ENCODE data around the gene PRKCB. TPM values are rescaled to one million over a fixed set of nuclear protein-coding genes. Genes with fewer than 3 reads are reported as not detected.

Gene PRKCB
- total RNA-seq, 1 donor from 2014 or later, result 24.1 TPM

GRCh38 chr16:23852794-23853562 lies 17.2 kb downstream of the PRKCB start:
- peak overlapping the region; percentile 5 for H3K27ac ChIP-seq

DNA sequence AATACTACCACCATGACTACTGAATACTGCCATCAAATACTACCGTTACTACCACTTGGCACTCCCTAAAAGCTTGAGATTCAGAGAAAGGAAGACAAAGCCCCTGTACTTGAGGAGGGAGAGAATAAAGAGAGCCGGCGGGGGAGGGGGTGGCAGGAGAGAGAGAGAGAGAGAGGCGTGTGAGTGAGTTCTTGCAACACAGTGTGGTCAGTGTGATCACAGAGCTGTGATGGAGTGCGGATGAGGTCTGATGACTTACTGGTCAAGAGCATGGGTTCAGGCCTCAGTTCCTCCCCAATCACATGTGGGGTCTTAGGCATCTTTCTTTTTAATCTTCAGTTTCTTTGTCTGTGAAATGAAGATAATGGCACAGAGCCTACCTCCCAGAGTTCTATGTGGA lies 19.2 kb downstream of the PRKCB start:
- no peaks in the 10 kb centered on the region for H3K27me3 ChIP-seq (ENCODE audit: low read depth)
- no peaks in the 10 kb centered on the region for H3K36me3 ChIP-seq
- H3K4me1 ChIP-seq, result peaks cover 51% of the 10 kb centered on the region
- TF ChIP-seq, protein P1, sequence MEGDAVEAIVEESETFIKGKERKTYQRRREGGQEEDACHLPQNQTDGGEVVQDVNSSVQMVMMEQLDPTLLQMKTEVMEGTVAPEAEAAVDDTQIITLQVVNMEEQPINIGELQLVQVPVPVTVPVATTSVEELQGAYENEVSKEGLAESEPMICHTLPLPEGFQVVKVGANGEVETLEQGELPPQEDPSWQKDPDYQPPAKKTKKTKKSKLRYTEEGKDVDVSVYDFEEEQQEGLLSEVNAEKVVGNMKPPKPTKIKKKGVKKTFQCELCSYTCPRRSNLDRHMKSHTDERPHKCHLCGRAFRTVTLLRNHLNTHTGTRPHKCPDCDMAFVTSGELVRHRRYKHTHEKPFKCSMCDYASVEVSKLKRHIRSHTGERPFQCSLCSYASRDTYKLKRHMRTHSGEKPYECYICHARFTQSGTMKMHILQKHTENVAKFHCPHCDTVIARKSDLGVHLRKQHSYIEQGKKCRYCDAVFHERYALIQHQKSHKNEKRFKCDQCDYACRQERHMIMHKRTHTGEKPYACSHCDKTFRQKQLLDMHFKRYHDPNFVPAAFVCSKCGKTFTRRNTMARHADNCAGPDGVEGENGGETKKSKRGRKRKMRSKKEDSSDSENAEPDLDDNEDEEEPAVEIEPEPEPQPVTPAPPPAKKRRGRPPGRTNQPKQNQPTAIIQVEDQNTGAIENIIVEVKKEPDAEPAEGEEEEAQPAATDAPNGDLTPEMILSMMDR (IDR thresholded peaks at IDR 0.05), result no peak
- H3K4me3 ChIP-seq, result no peak overlapping the region
- ATAC-seq (peak in 1 of 2 donors; percentile 38), DNase-seq (no peak)
- H3K9me3 ChIP-seq, result no peaks in the 10 kb centered on the region
- intact Hi-C loops (cut with DNase I), result no loop called here
- H3K27ac ChIP-seq, result no peak overlapping the region

More at GRCh38 chr16:23852794-23853562, 17.2 kb downstream of the PRKCB start:
- DNase-seq (no peak), ATAC-seq (no peak)
- Histone ChIP-seq H3K36me3 (no peaks in the 10 kb centered on the region), H3K4me1 (peaks cover 40% of the 10 kb centered on the region), H3K4me3 (no peak overlapping the region), H3K9me3 (no peaks in the 10 kb centered on the region), H3K27me3 (ENCODE audit: low read depth) (no peaks in the 10 kb centered on the region)
- TF ChIP-seq, protein P1 (IDR thresholded peaks at IDR 0.05), result no peak
- intact Hi-C loops (cut with DNase I), result no loop called here

- TF ChIP-seq, protein P1 (IDR thresholded peaks at IDR 0.05), result no peak
- Histone ChIP-seq H3K36me3 (no peaks in the 10 kb centered on the region), H3K27ac (no peak overlapping the region), H3K4me3 (no peak overlapping the region), H3K9me3 (no peaks in the 10 kb centered on the region), H3K27me3 (ENCODE audit: low read depth) (no peaks in the 10 kb centered on the region), H3K4me1 (peaks cover 51% of the 10 kb centered on the region)
- intact Hi-C loops (cut with DNase I), result no loop called here
- ATAC-seq, result no peak
- DNase-seq, result no peak
Observed at GRCh38 chr16:23856251-23856709, 20.5 kb downstream of the PRKCB start.

- H3K4me1 ChIP-seq, result peaks cover 51% of the 10 kb centered on the region
- H3K27ac ChIP-seq, result no peak overlapping the region
- TF ChIP-seq, protein P1 (IDR thresholded peaks at IDR 0.05), result no peak
- no peaks in the 10 kb centered on the region for H3K36me3 ChIP-seq
- no peak overlapping the region for H3K4me3 ChIP-seq
- no peaks in the 10 kb centered on the region for H3K9me3 ChIP-seq
- no peaks in the 10 kb centered on the region for H3K27me3 ChIP-seq (ENCODE audit: low read depth)
- DNase-seq (no peak), ATAC-seq (peak; percentile 58 to 64)
- intact Hi-C loops (cut with DNase I), result no loop called here
Observed at GRCh38 chr16:23857256-23857880, 21.6 kb downstream of the PRKCB start.

DNA sequence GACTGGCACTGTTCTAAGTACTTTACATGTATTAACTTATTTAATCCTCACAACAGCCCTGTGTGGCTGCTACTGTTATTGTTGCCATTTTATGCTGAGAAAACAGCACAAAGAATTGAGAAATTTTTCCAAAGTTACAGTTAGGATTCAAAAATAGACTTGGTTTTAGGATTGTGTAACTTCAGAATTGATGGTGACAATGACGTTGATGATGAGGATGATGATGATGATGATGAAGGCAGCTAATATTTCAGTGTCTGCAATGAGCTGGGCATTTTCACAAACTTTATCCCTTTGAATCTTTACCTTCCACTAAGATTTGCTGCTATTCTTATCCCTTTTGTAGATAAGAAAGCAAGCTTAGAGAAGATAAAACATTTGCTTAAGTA lies 22.1 kb downstream of the PRKCB start:
- intact Hi-C loops (cut with DNase I), result no loop called here
- DNase-seq (no peak), ATAC-seq (no peak)
- TF ChIP-seq, protein P1 (IDR thresholded peaks at IDR 0.05), result no peak
- Histone ChIP-seq H3K4me3 (no peak overlapping the region), H3K36me3 (no peaks in the 10 kb centered on the region), H3K9me3 (no peaks in the 10 kb centered on the region), H3K27me3 (ENCODE audit: low read depth) (no peaks in the 10 kb centered on the region), H3K27ac (peak overlapping the region; percentile 56), H3K4me1 (peaks cover 46% of the 10 kb centered on the region)
